ENCODE measurements around the gene ABCA3. TPM values are rescaled to one million over a fixed set of nuclear protein-coding genes. Genes with fewer than 3 reads are reported as not detected.

Gene ABCA3
- total RNA-seq, 1 donor from 2014 or later = 17.1 TPM

GRCh38 chr16:2365397-2366294 is 25.1 kb upstream of the ABCA3 start:
- H3K4me3 ChIP-seq (ENCODE audit: low read depth, low read length) = no peak overlapping the region
- no peak for TF ChIP-seq CTCF (conservative IDR thresholded peaks at IDR 0.05; ENCODE audit: low read depth, low read length)
- DNase-seq (ENCODE audit: low read depth) = no peak

DNA sequence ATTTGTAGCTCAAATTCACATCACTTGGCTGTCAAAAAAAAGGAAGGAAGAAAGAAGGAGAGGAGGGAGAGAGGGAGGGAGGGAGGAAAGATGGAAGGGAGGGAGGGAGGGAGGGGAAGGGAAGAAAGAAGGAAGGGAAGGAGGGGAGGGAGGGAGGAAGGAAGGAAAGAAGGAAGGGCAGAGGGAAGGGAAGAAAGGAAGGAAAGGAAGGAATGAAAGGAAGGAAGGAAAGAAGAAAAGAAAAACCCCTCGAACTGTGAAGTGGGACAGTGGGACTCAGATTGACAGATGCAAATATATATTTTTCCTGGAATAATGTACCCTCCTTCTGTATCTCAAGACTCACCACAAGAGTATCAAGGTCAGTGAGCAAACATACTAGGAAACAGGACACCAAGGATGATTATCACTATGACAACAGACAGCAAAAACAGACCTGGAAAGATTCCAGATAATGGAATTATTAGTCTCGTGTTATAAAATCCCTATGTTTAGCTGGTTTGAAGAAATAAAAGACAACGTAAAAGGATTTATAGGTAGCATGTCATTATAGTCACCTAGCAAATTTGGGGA is 24.2 kb upstream of the ABCA3 start:
- TF ChIP-seq CTCF (conservative IDR thresholded peaks at IDR 0.05; ENCODE audit: low read depth, low read length) = no peak
- no peak for DNase-seq (ENCODE audit: low read depth)

DNA sequence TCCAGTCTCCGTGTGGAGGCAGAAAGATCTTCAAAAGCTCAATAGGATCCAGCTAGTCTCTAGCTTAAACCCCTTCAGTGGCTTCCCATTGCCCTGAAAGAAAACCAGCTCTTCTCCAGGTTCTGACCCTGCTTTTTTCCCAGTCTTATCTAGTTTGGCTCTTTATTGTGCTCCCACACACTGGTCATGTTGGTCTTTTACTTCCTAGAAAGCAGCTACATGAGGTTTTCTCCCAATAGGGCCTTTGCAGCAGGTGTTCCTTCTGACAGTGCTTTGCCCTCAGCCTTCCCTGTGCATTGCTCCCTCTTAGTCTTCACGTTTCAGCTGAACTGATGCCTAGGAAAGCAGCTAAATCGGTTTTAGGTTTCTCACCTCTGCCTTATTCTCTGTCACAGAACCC is 21.7 kb upstream of the ABCA3 start:
- no peak for TF ChIP-seq CTCF (conservative IDR thresholded peaks at IDR 0.05; ENCODE audit: low read depth, low read length)
- H3K4me3 ChIP-seq (ENCODE audit: low read depth, low read length) = no peak overlapping the region
- no peak for DNase-seq (ENCODE audit: low read depth)

More for the DNA sequence above, 24.2 kb upstream of the ABCA3 start:
- no peak overlapping the region for H3K4me3 ChIP-seq (ENCODE audit: low read depth, low read length)

- no peak for DNase-seq (ENCODE audit: low read depth)
- no peak for TF ChIP-seq CTCF (conservative IDR thresholded peaks at IDR 0.05; ENCODE audit: low read depth, low read length)
- H3K4me3 ChIP-seq (ENCODE audit: low read depth, low read length) = no peak overlapping the region
Measured at GRCh38 chr16:2361129-2361528, 20.6 kb upstream of the ABCA3 start.

- no peak for TF ChIP-seq CTCF (conservative IDR thresholded peaks at IDR 0.05; ENCODE audit: low read depth, low read length)
- no peak for DNase-seq (ENCODE audit: low read depth)
- no peak overlapping the region for H3K4me3 ChIP-seq (ENCODE audit: low read depth, low read length)
Measured at GRCh38 chr16:2359919-2360318, 19.4 kb upstream of the ABCA3 start.

DNA sequence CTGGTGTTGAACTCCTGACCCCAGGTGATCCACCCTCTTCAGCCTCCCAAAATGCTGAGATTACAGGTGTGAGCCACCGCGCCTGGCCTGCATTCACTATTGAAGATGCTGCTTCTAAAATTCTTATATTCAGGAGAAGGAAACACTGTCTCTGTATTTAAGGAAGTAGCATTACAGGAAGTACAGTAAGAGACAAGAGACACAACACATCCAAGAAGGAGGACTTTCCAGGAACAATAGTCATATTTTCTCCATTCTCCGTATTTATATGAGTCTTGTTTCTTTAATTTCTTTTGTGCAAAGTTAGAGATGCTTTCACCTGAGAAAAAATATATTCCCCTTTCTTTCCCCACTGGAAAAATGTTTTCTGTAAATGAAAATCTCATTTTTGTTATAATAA is 18.3 kb upstream of the ABCA3 start:
- no peak for DNase-seq (ENCODE audit: low read depth)
- no peak for TF ChIP-seq CTCF (conservative IDR thresholded peaks at IDR 0.05; ENCODE audit: low read depth, low read length)
- H3K4me3 ChIP-seq (ENCODE audit: low read depth, low read length) = no peak overlapping the region
